Keratinocyte (primary cell): ENCODE results near the gene CARS1. TPM values are rescaled to one million over a fixed set of nuclear protein-coding genes. Genes with fewer than 3 reads are reported as not detected.

Experiments used
- DNase-seq: peaks from one replicate; pipeline ENCODE4 v3.0.0-alpha.2; 2011; ENCODE audit warnings: low read depth, missing footprints, low spot score
- FAIRE-seq: peaks from 2 replicates; lab custom pipeline; 2011; peaks lifted over from hg19 to GRCh38; lab: Jason Lieb, UNC
- H2AFZ ChIP-seq: 2 replicates; pipeline ENCODE4 v1.6.0; 2012; ENCODE audit warnings: low read length, control low read depth, inconsistent platforms; ENCODE audit not compliant: control insufficient read depth
- H3K27ac ChIP-seq: 2 replicates; pipeline ENCODE4 v1.5.1; 2011; ENCODE audit warnings: low read length; ENCODE audit not compliant: control insufficient read depth, insufficient read depth
- H3K27me3 ChIP-seq: 3 replicates; pipeline ENCODE4 v1.6.0; 2011; ENCODE audit warnings: low read length; ENCODE audit not compliant: control insufficient read depth, insufficient read depth; ENCODE audit errors: extremely low read depth
- H3K36me3 ChIP-seq, 2 experiments: 2 replicates in 1 of 2; 3 replicates in 1 of 2; pipeline ENCODE4 v1.5.1; 2011; ENCODE audit warnings: low read length in 2 of 2, mild to moderate bottlenecking in 1 of 2; ENCODE audit not compliant: control insufficient read depth in 2 of 2, insufficient read depth in 2 of 2; ENCODE audit errors: extremely low read depth in 1 of 2
- H3K4me1 ChIP-seq: 3 replicates; pipeline ENCODE4 v1.5.1; 2011; ENCODE audit warnings: low read length; ENCODE audit not compliant: control insufficient read depth, insufficient read depth; ENCODE audit errors: extremely low read depth
- H3K4me2 ChIP-seq: 3 replicates; pipeline ENCODE4 v1.6.0; 2011; ENCODE audit warnings: low read depth, low read length; ENCODE audit not compliant: control insufficient read depth, insufficient read depth; ENCODE audit errors: extremely low read depth
- H3K4me3 ChIP-seq, 3 experiments: fragments of 200-600 bp in 1 of 3; sonication (generic) in 1 of 3; 2 replicates in 2 of 3; 3 replicates in 1 of 3; pipeline ENCODE4 v1.5.1; 2011 to 2016; ENCODE audit warnings: low read length in 3 of 3, mild to moderate bottlenecking in 3 of 3, control low read depth in 2 of 3, inconsistent platforms in 1 of 3, low read depth in 1 of 3, mixed read lengths in 1 of 3, mixed run types in 1 of 3, moderate library complexity in 1 of 3; ENCODE audit not compliant: control insufficient read depth in 2 of 3, insufficient read depth in 2 of 3; ENCODE audit errors: extremely low read depth in 1 of 3
- H3K79me2 ChIP-seq: 2 replicates; pipeline ENCODE4 v1.6.0; 2012; ENCODE audit warnings: low read length; ENCODE audit not compliant: control insufficient read depth, insufficient read depth
- H3K9ac ChIP-seq: 3 replicates; pipeline ENCODE4 v1.6.0; 2011; ENCODE audit warnings: low read length; ENCODE audit not compliant: control insufficient read depth, insufficient read depth; ENCODE audit errors: extremely low read depth
- H3K9me1 ChIP-seq: 3 replicates; pipeline ENCODE4 v1.6.0; 2011; ENCODE audit warnings: low read length; ENCODE audit not compliant: control insufficient read depth, insufficient read depth; ENCODE audit errors: extremely low read depth
- H3K9me3 ChIP-seq: 2 replicates; pipeline ENCODE4 v1.5.1; 2012; ENCODE audit warnings: low read depth, low read length; ENCODE audit not compliant: control insufficient read depth
- H4K20me1 ChIP-seq: 3 replicates; pipeline ENCODE4 v1.6.0; 2011; ENCODE audit warnings: low read length; ENCODE audit not compliant: control insufficient read depth, insufficient read depth; ENCODE audit errors: extremely low read depth
- EZH2 ChIP-seq: IDR thresholded peaks from one replicate; pipeline ENCODE4 v1.6.1; 2012; ENCODE audit warnings: inconsistent platforms, mild to moderate bottlenecking, low read length, moderate library complexity
- dilution Hi-C: fragments of 300-500 bp; cut with MboI; formaldehyde crosslinking; loops from one replicate; pipeline ENCODE4 v1.7.0; 2020; ENCODE audit warnings: low sequenced_read_pairs; ENCODE audit not compliant: extremely low pct_ligation_motif_present
- polyA plus RNA-seq, 5 experiments: library from polyadenylated mRNA; depleted of rRNA in 3 of 5; stranded (reverse) in 3 of 5; stranded (forward) in 1 of 5; unstranded in 1 of 5; fragments of >200 nt; gene quantifications; 1 replicate in 1 of 5; 2 replicates in 3 of 5; 3 replicates in 1 of 5; pipeline versions ENCODE4 v1.2.1 to v1.2.3, GENCODE V29; 2011 to 2012; ENCODE audit warnings: missing spikeins in 2 of 5, low read depth in 1 of 5, low replicate concordance in 1 of 5
- TF ChIP-seq, protein P1 (sequence below), 3 experiments: IDR thresholded peaks in 1 of 3; conservative IDR thresholded peaks in 1 of 3; optimal IDR thresholded peaks in 1 of 3; 2 replicates in 2 of 3; 3 replicates in 1 of 3; pipeline versions ENCODE3 to v1.5.1; 2011; ENCODE audit warnings: low read length in 3 of 3, mild to moderate bottlenecking in 3 of 3, moderate library complexity in 2 of 3, control low read depth in 1 of 3, inconsistent platforms in 1 of 3; ENCODE audit not compliant: insufficient read depth in 2 of 3; ENCODE audit errors: extremely low read depth in 1 of 3

CARS1 gene
- polyA plus RNA-seq, 1 donor (not counting 4 experiments of a cell fraction or from before 2014, with no cell fraction given): 60.7 TPM

DNA sequence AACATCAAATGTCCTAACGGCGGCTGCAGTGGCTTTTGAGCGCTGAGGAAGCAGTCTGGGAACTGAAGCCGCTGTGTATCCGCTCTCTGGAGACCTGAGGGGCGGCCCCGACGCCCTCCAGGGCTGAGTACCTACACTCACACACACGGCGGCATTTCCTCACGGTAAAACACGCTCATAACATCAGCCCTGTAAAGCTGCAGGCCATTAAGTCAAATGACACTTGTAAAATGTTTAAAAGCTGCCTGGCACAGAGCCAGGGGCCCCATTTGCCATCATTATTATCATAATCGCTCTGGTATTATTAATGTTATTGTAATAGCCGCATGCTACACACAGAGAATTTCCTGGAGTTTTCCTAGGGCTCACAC, 5.1 kb downstream of the CARS1 start:
- H3K36me3 ChIP-seq: peaks cover 17 to 31% of the 10 kb centered on the region in 2 experiments
- peaks cover 25% of the 10 kb centered on the region for H3K4me1 ChIP-seq
- no peaks in the 10 kb centered on the region for H3K9me3 ChIP-seq
- H3K79me2 ChIP-seq: peaks cover 92% of the 10 kb centered on the region
- no peak overlapping the region for H3K4me3 ChIP-seq
- H3K9ac ChIP-seq: no peak overlapping the region
- dilution Hi-C loops: no loop called here
- DNase-seq: no peak
- no peak for FAIRE-seq
- peaks cover 44% of the 10 kb centered on the region for H4K20me1 ChIP-seq
- H2AFZ ChIP-seq: no peak overlapping the region
- H3K27ac ChIP-seq: no peak overlapping the region
- no peak overlapping the region for H3K4me2 ChIP-seq
- TF ChIP-seq, protein P1, sequence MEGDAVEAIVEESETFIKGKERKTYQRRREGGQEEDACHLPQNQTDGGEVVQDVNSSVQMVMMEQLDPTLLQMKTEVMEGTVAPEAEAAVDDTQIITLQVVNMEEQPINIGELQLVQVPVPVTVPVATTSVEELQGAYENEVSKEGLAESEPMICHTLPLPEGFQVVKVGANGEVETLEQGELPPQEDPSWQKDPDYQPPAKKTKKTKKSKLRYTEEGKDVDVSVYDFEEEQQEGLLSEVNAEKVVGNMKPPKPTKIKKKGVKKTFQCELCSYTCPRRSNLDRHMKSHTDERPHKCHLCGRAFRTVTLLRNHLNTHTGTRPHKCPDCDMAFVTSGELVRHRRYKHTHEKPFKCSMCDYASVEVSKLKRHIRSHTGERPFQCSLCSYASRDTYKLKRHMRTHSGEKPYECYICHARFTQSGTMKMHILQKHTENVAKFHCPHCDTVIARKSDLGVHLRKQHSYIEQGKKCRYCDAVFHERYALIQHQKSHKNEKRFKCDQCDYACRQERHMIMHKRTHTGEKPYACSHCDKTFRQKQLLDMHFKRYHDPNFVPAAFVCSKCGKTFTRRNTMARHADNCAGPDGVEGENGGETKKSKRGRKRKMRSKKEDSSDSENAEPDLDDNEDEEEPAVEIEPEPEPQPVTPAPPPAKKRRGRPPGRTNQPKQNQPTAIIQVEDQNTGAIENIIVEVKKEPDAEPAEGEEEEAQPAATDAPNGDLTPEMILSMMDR (optimal IDR thresholded peaks at IDR 0.05 in 1 of 3, IDR thresholded peaks at IDR 0.05 in 1 of 3, conservative IDR thresholded peaks at IDR 0.05 in 1 of 3; ENCODE audit: extremely low read depth in 1 of 3, insufficient read depth in 2 of 3, low read length in 3 of 3): no peak
- no peak for TF ChIP-seq EZH2
- peaks cover 10% of the 10 kb centered on the region for H3K9me1 ChIP-seq
- no peaks in the 10 kb centered on the region for H3K27me3 ChIP-seq

GRCh38 chr11:3051196-3052108, 5.8 kb downstream of the CARS1 start:
- dilution Hi-C loops: no loop called here
- Histone ChIP-seq H3K36me3 (peaks cover 19 to 33% of the 10 kb centered on the region in 2 experiments), H2AFZ (no peak overlapping the region), H4K20me1 (peaks cover 47% of the 10 kb centered on the region), H3K27ac (no peak overlapping the region), H3K9me1 (peaks cover 10% of the 10 kb centered on the region), H3K9me3 (no peaks in the 10 kb centered on the region), H3K27me3 (no peaks in the 10 kb centered on the region), H3K9ac (no peak overlapping the region), H3K4me3 (no peak overlapping the region), H3K4me1 (peaks cover 25% of the 10 kb centered on the region), H3K79me2 (peaks cover 89% of the 10 kb centered on the region), H3K4me2 (no peak overlapping the region)
- DNase-seq (no peak), FAIRE-seq (no peak)
- TF ChIP-seq, protein P1 (optimal IDR thresholded peaks at IDR 0.05 in 1 of 3, IDR thresholded peaks at IDR 0.05 in 1 of 3, conservative IDR thresholded peaks at IDR 0.05 in 1 of 3; ENCODE audit: extremely low read depth in 1 of 3, insufficient read depth in 2 of 3, low read length in 3 of 3): no peak
- no peak for TF ChIP-seq EZH2
